ENCODE measurements around the gene WNT4.

DNA sequence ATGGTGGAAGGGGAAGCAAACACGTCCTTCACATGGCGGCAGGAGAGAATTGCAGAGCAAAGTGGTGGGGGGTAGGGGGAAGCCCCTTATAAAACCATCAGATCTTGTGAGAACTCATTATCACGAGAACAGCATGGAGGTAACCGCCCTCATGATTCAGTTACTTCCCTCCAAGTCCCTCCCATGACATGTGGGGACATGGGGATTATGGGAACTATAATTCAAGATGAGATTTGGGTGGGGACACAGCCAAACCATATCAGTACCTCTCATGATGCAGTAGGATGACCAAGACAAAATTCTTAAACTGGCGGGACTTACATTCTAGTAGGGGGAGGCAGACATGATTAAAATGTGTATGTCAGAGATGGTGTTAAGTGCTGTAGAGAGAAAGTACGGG is 38.8 kb downstream of the WNT4 start:
- TF ChIP-seq CTCF (IDR thresholded peaks at IDR 0.05) = no peak
- no peak for TF ChIP-seq REST (IDR thresholded peaks at IDR 0.05; ENCODE audit: insufficient read depth in 1 of 2, low read depth in 2 of 2, low read length in 1 of 2)
- no peak for TF ChIP-seq SIN3A (IDR thresholded peaks at IDR 0.05; ENCODE audit: borderline replicate concordance, insufficient read depth, low read depth, low read length)
- TF ChIP-seq TCF7L2 (IDR thresholded peaks at IDR 0.05; ENCODE audit: low read depth, low read length) = no peak
